NB4 (cell line): ENCODE data around the gene NFATC1.

Source experiments
- DNase-seq: peaks from one replicate; pipeline ENCODE4 v3.0.0; 2010; ENCODE audit warnings: low read depth
- H3K4me3 ChIP-seq: one replicate; pipeline ENCODE4 v1.5.1; 2011; ENCODE audit warnings: mild to moderate bottlenecking, low read depth, low read length, moderate library complexity
- MYC ChIP-seq: IDR thresholded peaks from 2 replicates; pipeline ENCODE4 v1.6.1; 2011; ENCODE audit warnings: low read depth, low read length
- POLR2A ChIP-seq: IDR thresholded peaks from 2 replicates; pipeline ENCODE4 v1.6.1; 2011; ENCODE audit warnings: mild to moderate bottlenecking; ENCODE audit not compliant: insufficient read length; ENCODE audit errors: extremely low read depth
- TF ChIP-seq, protein P1 (sequence below): IDR thresholded peaks from 2 replicates; pipeline ENCODE4 v1.6.1; 2011; ENCODE audit warnings: low read depth, low read length
- TF ChIP-seq, protein P2 (sequence below): IDR thresholded peaks from one replicate; pipeline ENCODE4 v1.5.1; 2012; ENCODE audit warnings: low read depth, low read length

The NFATC1 gene

DNA sequence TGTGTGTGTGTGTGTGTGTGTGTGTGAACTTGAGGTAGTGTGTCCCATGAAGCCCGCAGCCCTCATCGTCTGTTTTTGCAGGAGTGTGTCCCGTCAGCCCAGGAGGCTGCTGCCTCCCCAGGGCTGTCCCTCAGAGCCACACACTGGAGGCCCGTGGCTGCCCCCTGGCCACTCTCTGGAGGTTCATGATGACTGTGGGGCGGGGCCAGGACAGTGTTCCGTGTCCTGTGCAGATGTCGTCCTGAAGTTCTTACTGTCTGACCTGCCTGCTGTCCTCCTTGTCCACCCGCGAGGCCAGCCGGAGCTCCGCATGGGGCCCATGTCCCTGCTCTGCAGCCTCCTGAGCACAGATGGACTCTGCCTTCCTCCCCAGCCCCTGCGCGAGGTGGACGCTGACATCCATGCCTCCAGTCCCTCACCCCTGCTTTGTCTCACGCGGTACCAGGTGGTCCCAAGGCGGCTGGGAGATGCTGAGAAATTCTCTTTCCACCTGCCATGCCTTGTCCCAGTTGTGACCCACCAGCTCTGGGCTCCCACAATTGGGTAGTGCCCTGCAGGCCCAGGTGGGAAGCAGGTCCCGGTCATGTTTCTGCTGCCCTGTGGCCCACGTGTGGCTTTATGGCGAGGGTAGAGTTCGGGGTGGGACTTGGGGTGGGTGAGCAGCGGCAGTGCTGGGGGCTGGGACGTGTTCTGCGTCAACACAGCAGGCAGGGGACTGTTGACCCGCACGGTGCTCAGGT, 92.8 kb downstream of the NFATC1 start:
- no peak for DNase-seq
- no peak overlapping the region for H3K4me3 ChIP-seq
- TF ChIP-seq, protein P1, sequence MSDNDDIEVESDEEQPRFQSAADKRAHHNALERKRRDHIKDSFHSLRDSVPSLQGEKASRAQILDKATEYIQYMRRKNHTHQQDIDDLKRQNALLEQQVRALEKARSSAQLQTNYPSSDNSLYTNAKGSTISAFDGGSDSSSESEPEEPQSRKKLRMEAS: no peak
- TF ChIP-seq, protein P2, sequence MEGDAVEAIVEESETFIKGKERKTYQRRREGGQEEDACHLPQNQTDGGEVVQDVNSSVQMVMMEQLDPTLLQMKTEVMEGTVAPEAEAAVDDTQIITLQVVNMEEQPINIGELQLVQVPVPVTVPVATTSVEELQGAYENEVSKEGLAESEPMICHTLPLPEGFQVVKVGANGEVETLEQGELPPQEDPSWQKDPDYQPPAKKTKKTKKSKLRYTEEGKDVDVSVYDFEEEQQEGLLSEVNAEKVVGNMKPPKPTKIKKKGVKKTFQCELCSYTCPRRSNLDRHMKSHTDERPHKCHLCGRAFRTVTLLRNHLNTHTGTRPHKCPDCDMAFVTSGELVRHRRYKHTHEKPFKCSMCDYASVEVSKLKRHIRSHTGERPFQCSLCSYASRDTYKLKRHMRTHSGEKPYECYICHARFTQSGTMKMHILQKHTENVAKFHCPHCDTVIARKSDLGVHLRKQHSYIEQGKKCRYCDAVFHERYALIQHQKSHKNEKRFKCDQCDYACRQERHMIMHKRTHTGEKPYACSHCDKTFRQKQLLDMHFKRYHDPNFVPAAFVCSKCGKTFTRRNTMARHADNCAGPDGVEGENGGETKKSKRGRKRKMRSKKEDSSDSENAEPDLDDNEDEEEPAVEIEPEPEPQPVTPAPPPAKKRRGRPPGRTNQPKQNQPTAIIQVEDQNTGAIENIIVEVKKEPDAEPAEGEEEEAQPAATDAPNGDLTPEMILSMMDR: no peak
- TF ChIP-seq MYC (no peak), POLR2A (no peak)

DNA sequence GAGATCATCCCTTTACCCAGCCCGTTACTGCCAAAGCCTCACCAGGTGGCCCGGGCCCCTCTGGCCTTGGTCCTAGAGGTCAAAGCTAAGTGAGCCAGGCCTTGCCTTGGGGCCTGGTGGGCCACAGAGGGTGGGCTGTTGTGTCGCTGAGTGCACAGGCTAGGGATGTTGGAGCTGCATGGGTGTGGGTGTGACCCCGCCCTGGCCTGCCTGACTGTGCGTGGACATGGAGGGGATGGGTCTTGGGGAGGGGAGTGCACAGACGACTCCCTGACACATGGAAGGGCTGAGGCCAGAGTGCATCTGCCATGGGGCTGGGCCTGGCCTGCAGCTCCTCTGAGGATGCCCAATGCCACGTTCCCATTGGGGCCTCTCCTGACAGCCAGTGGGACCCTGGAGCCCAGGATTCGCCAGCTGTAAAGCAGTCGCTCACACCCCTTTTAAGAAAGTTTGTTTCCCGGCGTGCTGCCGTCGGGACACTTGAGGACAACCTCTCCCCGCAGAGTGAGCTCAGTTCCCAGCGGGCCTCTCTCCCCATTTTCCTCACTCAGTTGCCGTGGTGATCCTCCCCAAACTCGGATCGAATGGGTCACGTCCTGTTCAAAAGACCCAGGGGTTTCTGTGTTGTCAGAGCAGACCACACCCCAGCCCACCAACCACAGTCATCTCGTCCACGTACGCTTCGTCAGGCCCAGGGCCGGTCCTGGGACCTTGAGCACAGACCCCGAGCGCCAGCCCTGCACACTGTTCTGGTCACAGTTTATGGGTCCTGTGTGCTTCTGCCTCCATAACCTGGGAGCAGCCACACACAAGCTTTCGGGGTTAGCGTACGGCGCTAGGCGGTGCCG, 93.5 kb downstream of the NFATC1 start:
- no peak for TF ChIP-seq POLR2A
- TF ChIP-seq, protein P1: no peak
- TF ChIP-seq MYC: no peak
- TF ChIP-seq, protein P2: no peak
- H3K4me3 ChIP-seq: no peak overlapping the region
- no peak for DNase-seq

- no peak for DNase-seq
- TF ChIP-seq MYC (no peak), POLR2A (no peak)
- TF ChIP-seq, protein P1: no peak
- TF ChIP-seq, protein P2: no peak
- no peak overlapping the region for H3K4me3 ChIP-seq
Observed at GRCh38 chr18:79489899-79490625, 94.3 kb downstream of the NFATC1 start.

- DNase-seq: no peak
- TF ChIP-seq POLR2A (no peak), MYC (no peak)
- no peak overlapping the region for H3K4me3 ChIP-seq
Observed at GRCh38 chr18:79490626-79491041, 94.9 kb downstream of the NFATC1 start.

DNA sequence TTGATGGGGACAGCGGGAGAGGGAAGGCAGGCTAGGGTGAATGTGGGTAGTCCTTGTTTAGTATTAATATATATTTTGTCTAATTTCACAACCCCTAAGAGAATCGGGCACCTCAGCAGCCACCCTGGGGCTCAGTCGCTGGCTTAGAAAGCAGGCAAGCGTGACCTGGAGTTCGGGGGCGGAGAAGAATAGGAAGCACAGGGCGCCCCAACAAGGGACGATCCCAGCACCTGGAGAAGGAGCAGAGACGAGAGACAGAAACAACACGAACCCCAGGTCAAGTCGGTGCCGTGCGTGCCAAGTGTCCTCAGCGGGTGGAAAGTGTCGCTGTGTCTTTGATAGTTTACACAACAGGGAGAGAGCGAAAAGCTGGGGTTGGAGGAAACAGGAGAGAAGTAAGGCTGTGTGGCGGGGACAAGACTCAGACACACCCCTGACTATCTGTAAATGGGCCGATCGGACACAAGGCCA, 95.4 kb downstream of the NFATC1 start:
- no peak for DNase-seq
- no peak overlapping the region for H3K4me3 ChIP-seq
- TF ChIP-seq, protein P2: no peak
- TF ChIP-seq, protein P1: no peak
- TF ChIP-seq MYC (no peak), POLR2A (no peak)
